ENCODE data around the gene CD9.
A peak's percentile ranks its signal among the peaks of the same experiment; 100 is the strongest.

Gene CD9

GRCh38 chr12:6222078-6222654, 22.0 kb downstream of the CD9 start:
- DNase-seq = no peak

- DNase-seq = no peak
These were observed 23.3 kb downstream of the CD9 start for GRCh38 chr12:6223545-6223944.

DNA sequence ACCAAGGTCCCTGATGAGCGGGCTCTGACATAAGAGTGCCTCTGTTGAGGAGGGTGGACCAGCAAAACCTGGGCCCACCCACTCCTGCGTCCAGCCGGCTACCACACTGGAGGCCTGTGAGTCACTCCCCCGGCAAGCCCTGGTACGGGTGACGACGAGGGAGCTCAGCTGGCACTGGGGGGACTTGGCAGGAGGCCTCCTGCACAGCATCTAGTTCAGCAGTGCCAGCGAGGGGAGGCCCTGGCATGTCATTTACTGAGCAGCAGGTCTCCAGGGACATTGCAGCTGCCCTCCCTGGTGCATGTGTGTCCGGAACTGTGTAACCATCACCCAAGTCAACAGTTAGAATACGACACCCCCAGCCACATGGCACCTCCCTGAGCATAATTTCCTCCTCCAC, 24.4 kb downstream of the CD9 start:
- DNase-seq = peak; percentile 84 to 87

- DNase-seq = no peak
These were observed 25.4 kb downstream of the CD9 start for GRCh38 chr12:6225630-6226001.

DNA sequence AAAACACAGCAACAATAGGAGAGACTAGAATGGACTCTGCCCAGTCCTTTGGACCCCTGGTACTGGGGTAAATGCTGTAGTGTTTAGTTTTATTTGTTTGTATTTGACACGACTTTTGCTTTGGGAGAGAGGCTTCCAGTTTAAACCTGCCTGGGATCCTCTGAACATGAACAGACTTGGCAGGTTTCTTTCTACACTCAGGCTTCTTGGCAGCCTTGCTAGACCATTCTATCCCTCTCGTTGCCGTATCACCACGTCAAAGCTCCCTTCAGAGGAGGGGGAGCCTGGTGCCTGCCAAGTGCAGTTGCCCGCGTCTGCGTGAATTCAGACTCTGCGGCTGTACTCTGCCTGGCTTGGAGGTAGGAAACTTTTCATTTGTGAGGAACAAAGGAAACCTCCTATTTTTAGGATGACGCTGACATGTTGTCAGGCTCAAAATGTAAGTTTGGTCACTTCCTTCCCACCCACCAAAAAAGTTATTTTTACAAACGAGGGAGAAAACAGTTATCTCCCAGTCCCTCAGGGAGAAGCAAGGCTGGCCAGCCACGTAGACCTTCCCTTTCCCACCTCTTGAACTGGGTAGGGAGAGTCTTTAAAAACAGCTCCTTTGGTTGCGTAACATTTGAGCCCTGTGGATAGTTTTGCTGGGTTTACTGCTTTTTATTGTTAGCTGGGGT, 25.9 kb downstream of the CD9 start:
- peak; percentile 60 to 77 for DNase-seq

- no peak for DNase-seq
These were observed 26.5 kb downstream of the CD9 start for GRCh38 chr12:6226679-6227051.

DNA sequence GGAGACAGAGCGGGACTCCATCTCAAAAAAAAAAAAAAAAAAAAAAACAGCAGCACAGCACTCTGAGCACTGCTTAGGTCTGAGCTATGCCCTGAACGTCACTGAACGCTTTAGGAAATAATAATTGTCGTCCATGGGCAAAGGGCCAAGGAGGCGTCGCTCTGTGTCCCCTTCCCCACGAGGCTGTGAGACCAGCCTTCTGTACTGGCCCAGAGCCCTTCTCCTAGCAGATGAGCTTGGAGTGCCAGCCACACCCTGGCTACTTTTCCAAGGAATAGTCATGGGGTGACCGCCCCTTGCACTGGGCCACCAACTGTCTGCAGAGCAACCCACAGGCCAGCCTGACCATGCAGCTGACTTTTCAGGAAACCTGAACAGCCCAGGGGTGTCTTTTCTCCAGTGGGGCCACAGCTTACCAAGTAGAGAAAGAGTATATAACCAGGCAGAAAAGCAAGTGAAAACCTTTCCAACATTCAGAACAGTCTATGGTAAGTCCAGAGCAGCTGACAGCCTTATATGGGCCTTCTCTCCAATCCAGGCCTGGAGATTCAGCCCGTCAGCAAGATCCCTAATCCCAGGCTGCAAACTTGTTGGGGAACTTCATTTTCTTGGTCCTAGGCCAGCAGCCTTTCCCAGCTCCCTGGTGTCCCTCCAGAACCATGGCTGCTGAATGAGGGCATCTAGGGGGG, 28.5 kb downstream of the CD9 start:
- no peak for DNase-seq

GRCh38 chr12:6229224-6230218, 29.3 kb downstream of the CD9 start:
- DNase-seq = peak; percentile 70 to 71

DNA sequence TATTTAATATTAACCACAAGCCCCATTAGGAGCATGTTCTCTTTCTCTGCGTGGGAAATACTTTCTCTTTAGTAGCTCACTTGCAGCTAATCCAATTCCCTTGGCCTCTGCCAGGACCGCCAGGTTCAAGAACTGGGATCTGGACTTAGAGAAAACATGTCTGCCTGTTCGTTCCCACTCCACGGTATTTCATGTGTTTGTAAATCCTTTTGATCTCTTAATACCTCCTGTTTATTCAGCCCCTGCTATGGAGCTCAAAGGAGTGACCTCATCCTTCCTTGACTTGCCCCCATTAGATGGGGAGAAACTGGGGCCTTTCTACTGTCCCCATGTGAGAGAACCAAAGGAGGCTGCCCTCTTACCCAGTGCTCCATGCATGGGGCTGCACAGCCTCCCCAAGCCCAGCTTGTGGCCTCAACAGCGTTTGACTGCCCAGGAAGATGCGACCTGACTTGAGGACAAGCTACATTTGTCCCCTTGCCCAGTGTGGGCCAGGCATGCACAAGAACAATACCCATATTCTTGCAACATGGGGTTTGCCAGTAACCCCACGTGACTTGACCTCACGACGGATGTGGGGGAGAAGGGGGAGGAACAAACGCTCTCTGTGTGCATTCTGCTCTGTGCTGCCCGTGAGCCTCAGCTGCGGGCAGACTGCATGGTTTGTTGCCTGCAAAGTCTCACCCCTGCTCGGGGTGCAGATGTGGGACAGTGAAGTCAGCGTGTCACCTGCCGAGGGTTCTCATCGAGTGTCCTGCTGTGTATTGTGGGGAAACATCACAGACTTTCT, 30.3 kb downstream of the CD9 start:
- DNase-seq = peak; percentile 91 to 96

DNA sequence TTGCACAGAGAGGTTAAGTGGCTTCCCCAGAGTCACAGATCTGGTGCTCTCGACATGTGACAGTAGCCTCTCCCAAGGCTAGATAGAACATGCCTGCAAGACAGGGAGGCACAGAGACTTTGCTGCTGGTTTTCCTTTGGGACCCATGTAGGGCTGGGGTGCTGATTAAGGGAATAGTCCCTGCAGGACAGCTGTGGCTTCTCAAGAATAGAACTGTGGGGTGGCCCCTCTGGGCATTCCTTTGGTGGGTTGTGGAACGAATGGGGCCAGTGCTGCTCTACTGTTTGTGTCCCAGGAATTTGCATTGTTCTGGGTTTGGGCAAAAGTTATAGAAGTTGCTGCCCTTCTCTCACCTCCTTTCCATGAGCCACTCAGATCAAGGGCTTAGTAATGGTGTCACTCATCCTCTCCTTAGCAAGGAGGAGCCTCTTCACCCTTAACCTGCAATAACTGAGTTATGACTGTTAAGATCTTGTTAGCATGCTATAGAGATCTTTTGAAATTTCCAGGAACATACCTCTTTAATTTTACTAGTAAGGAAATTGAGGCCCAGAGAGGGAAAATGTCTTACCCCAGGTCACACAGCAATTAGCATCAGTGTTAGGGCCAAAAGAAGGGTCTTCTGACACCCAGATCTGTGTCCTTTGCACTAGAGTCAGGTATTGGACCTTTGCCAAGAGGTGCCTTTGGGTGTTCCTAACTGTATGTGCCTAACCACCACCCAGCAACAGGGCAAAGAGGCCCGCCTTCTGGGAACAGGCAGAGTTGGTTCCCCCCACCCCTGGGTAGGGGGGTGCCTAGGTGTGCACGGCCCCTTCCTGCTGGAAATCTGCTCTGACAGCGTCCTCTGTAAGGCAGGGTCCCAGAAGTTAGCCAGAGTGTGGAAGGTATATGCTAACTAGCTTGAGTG, 31.4 kb downstream of the CD9 start:
- DNase-seq = no peak

DNA sequence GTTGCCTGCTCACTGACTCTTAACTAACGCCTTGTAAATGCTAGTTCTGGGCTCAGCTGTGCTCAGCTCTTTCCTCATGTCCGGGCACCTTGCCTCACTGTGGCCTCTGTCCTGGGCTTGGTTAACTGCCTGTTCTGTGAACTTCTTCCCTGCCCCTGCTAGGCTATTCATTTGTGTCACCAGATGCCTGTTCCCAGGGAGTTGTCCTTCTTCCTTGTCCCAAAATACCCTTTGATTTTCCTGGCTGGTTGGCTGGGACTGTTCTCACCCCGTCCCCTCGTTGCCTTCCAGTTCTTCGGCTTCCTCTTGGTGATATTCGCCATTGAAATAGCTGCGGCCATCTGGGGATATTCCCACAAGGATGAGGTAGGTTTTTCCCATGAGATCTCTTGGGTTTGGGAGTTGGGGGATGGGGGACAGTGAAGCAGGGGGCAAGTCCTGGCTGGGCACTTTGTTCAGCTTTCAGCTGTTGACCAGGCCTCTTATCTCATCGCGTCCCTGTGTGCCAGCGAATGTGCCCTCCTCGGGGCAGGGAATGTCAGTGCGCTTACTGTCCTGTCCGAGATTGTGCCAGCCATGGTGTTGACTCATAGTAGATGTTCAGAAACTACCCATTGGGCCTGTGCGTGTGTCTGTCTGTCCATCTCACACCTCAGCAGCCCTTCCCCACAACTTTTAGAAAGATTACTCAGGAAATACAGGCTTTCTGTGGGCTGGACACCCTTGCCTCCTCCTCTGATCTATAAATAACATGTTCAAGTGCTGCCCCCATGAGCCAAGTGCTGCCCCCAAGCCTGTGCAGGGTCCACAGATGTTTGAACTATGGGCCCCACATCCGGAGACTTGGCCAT, 33.1 kb downstream of the CD9 start:
- peak; percentile 41 to 85 for DNase-seq

DNA sequence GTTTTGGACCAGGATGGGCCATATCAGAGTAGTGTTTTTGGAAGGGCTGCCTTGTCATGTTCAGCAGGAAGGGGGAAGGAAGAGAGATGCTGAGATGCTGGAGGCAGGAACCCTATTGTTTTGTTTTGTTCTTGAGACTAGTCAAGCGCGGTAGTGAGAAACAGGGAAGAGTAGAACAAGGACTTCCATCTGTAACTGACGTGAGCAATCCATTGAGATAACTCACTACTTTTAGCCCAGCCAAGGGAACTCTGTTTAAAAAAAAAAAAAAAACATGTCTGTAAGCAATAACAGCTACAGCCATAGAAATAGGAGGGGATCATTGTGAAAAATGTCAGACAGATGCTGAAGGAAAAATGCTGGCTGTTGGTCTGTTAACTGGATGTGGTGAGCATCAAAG, 34.0 kb downstream of the CD9 start:
- DNase-seq = no peak

DNA sequence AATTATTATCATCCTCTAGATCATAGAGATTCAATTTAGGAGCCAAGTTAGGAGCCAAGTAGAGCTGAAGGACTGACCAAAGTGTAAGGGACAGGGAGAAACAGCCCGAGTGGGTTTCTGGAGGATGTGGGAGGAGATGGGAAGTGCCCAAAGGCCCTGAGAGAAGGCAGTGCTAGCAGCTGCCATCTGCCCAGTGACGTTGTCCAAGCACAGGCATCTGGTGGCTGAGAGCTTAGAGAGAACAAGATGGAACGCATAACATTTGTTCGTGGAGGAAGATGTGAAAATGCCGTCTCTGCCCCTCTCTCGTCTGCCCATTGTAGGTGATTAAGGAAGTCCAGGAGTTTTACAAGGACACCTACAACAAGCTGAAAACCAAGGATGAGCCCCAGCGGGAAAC, 34.7 kb downstream of the CD9 start:
- no peak for DNase-seq

DNA sequence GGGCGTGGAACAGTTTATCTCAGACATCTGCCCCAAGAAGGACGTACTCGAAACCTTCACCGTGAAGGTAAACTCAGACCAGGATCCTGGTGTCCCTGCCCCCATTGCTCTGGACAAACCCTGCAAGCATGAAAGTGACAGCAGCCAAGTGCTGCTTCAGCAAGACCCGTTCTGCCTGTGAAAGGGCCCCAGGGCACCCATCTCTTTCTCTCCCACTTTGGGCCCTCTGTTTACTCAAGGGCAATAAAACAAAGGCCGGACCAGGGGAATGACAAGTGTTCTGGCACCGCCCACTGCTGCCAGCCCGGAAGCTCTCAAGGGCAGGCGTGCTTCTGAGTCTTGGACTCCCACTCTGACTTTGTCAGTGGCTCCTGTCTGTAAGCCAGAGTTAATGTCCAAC, 35.3 kb downstream of the CD9 start:
- DNase-seq = no peak

DNA sequence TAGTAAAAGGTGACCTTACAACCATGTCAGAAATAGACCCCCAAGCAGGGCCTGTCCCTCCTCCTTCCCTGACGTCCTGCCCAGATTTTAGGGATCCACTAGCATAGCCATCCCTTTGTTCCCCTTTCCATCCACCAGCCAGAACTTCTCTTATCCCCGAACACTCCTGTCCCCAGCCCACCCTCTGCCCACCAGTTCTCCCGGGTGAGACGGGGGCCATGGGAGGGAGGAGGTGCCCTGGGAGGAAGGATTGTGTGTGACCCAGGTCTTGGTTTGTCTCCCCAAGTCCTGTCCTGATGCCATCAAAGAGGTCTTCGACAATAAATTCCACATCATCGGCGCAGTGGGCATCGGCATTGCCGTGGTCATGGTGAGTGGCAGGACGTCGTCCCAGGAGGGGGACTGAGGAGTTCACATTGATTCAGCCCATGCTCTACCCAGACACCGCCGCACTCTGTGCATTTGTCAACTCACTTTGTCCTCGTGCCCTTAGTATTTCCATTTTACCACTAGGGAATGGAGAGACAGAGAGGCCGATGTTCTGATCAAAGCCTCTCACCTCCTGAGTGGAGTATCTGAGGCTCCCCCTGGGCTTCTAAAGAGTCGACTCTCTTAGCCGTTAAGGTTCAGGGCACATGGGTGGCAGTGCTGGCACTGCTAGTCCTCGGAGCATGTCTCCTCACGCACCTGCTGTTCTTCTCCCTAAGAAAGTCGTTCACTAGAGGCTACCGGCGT, 35.9 kb downstream of the CD9 start:
- no peak for DNase-seq

DNA sequence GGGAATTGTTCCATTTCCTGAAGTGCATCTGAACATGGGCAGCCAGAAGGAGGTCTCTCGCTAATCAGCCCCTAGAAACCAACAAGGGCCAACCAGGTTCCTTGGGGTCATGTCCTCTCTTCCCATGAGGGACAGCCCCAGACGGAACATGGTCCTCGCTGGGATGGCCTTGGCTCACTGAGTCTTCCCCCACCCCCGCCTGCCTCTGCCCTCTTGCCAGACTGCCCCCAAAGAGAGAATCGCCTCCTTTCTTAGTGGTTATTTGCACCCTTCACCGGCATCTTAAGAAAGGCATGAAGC, 36.4 kb downstream of the CD9 start:
- no peak for DNase-seq

GRCh38 chr12:6237830-6238229, 37.6 kb downstream of the CD9 start:
- no peak for DNase-seq

- DNase-seq = no peak
These were observed 38.7 kb downstream of the CD9 start for GRCh38 chr12:6238875-6239274.

DNA sequence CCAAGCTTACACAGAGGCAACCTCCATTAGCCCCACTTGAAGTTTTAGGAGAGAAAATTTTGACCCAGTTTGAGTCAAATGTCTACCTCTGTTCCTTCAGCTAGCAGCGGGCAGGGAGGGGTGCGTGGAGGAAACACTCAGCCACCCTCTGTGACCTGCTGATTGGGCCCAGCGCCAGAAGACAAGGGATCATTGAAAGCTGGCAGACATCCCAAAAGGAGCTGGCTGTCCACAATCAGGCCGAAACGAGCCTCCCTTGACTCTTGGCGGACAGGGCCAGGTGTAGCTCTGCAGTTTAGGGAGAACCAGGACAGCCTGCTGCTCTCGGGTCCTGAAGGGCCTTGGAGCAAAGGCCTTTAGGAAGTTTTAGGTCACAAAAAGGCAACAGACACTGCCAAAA, 41.3 kb downstream of the CD9 start:
- no peak for DNase-seq

DNA sequence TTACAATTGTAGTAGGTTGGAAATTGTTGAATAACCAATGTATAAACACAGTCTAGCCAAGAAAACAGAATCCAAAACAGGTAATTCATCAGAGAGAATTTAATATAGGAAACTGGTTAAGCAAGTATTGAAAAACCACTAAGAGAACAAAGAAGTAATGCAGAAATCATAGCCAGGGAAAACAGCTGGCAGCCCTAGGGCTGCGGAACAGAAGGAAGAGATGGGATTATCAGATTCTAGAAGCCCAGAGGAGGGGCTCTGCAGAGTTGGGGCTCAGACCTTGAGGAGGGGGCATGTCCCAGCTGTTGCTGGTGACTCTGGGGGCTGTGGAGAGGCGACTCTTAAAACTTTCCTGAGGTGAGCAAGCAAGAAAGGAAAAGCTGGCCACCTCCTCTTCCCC, 49.4 kb downstream of the CD9 start:
- DNase-seq = no peak
